ENCODE measurements around the gene LSR. TPM values are rescaled to one million over a fixed set of nuclear protein-coding genes. Genes with fewer than 3 reads are reported as not detected.

LSR gene
- total and polyA plus RNA-seq, 2 donors (not counting 1 experiment from before 2014, with no cell fraction given), result 37.2 to 45.3 TPM

GRCh38 chr19:35246466-35247092 lies 2.2 kb upstream of the LSR start:
- Histone ChIP-seq H3K4me2 (replicated peaks; ENCODE audit: low read depth, low read length, poor library complexity, severe bottlenecking) (no peak overlapping the region), H3K4me1 (ENCODE audit: control insufficient read depth in 2 of 2, insufficient read depth in 2 of 2, low read length in 2 of 2) (peaks cover 13 to 30% of the 10 kb centered on the region in 2 donors), H3K4me3 (ENCODE audit: control extremely low read depth in 1 of 5, extremely low read depth in 1 of 5, insufficient read depth in 1 of 5, low read depth in 2 of 5, low read length in 4 of 5) (no peak overlapping the region), H3K79me2 (ENCODE audit: control insufficient read depth, insufficient read depth, low read length) (no peaks in the 10 kb centered on the region), H2AFZ (ENCODE audit: insufficient read depth, low read depth, low read length, poor library complexity, severe bottlenecking) (no peak overlapping the region), H4K20me1 (ENCODE audit: control insufficient read depth, insufficient read depth, low read length, poor library complexity, severe bottlenecking) (peaks cover 5% of the 10 kb centered on the region), H3K36me3 (replicated peaks in 1 of 2; ENCODE audit: control extremely low read depth in 1 of 2, control insufficient read depth in 1 of 2, extremely low read depth in 1 of 2, insufficient read depth in 2 of 2, low read length in 1 of 2) (no peaks in the 10 kb centered on the region), H3K27me3 (replicated peaks in 1 of 4; ENCODE audit: control extremely low read depth in 1 of 4, control insufficient read depth in 3 of 4, insufficient read depth in 4 of 4, low read length in 3 of 4) (peaks cover 0 to 6% (median 0%) of the 10 kb centered on the region in 4 experiments), H3K9me3 (ENCODE audit: control extremely low read depth in 1 of 3, control insufficient read depth in 2 of 3, insufficient read depth in 1 of 3, low read length in 2 of 3) (peaks cover 0 to 5% (median 5%) of the 10 kb centered on the region in 3 donors), H3K27ac (ENCODE audit: low read length in 2 of 2) (no peak overlapping the region), H3K9ac (ENCODE audit: low read length) (no peak overlapping the region)
- TF ChIP-seq, protein P1, sequence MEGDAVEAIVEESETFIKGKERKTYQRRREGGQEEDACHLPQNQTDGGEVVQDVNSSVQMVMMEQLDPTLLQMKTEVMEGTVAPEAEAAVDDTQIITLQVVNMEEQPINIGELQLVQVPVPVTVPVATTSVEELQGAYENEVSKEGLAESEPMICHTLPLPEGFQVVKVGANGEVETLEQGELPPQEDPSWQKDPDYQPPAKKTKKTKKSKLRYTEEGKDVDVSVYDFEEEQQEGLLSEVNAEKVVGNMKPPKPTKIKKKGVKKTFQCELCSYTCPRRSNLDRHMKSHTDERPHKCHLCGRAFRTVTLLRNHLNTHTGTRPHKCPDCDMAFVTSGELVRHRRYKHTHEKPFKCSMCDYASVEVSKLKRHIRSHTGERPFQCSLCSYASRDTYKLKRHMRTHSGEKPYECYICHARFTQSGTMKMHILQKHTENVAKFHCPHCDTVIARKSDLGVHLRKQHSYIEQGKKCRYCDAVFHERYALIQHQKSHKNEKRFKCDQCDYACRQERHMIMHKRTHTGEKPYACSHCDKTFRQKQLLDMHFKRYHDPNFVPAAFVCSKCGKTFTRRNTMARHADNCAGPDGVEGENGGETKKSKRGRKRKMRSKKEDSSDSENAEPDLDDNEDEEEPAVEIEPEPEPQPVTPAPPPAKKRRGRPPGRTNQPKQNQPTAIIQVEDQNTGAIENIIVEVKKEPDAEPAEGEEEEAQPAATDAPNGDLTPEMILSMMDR (IDR thresholded peaks at IDR 0.05), result no peak
- no peak for TF ChIP-seq EZH2 (IDR thresholded peaks at IDR 0.05; ENCODE audit: borderline replicate concordance, insufficient read depth, low read depth, low read length, poor library complexity, severe bottlenecking)
- Mint-ChIP-seq H3K27ac (peak overlapping the region; percentile 34), H3K9me3 (ENCODE audit: insufficient read depth) (no peaks in the 10 kb centered on the region), H3K27me3 (peaks cover 12% of the 10 kb centered on the region), H3K4me3 (peak overlapping the region; percentile 66), H3K4me1 (peaks cover 24% of the 10 kb centered on the region)
- ATAC-seq (ENCODE audit: low read depth), result no peak
- CTCF ChIA-PET, result interaction anchor here (1.3 kb wide), 1 partner anchor 23 kb away, joined by 3 read pairs; the partner anchor contains the start of gene USF2
- no CpG with 5 or more reads among the region's 4 CpGs for WGBS (ENCODE audit: insufficient coverage)
- POLR2A ChIA-PET, result interaction anchor here (1.0 kb wide), 1 partner anchor 92 kb away, joined by 3 read pairs; the partner anchor contains the start of gene FXYD5
- intact Hi-C loops (cut with micrococcal nuclease), result no loop called here
- no peak for DNase-seq
